HG02970 (cell line): ENCODE measurements around the gene CXCR2.

ENCODE experiments used
- ATAC-seq: cut with Tn5 transposase; IDR thresholded peaks from one replicate; pipeline ENCODE4 v1.9.1; 2021; ENCODE audit warnings: mild to moderate bottlenecking, moderate library complexity, moderate number of reproducible peaks; ENCODE audit not compliant: unreplicated experiment, low FRiP score

CXCR2 gene

DNA sequence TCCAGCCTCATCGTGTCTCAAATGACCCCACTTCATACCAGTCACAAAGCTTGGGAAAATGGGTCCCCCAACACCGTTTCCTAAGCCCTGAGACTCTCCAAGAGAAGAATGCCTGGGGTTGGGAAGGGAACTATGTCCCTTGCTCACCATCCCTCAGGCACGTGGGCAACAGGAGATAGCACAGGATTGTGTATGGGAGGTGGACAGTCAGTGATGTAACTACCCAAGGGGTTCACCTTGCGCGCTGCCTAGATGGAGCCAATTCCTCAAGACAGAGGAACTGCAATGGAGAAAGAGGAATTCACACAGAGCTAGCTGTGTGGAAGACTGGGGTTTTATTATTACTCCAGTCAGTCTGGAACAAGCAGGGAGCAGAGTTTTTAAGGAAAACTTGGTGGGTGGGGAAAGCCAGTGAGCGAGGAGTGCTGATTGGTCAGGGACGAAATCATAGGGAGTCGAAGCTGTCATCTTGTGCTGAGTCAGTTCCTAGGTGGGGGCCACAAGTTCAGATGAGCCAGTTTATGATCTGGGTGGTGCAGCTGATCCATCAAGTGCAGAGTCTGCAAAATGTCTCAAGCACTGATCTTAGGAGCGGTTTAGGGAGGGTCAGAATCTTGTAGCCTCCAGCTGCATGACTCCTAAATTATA lies 54.8 kb downstream of the CXCR2 start:
- no peak for ATAC-seq

DNA sequence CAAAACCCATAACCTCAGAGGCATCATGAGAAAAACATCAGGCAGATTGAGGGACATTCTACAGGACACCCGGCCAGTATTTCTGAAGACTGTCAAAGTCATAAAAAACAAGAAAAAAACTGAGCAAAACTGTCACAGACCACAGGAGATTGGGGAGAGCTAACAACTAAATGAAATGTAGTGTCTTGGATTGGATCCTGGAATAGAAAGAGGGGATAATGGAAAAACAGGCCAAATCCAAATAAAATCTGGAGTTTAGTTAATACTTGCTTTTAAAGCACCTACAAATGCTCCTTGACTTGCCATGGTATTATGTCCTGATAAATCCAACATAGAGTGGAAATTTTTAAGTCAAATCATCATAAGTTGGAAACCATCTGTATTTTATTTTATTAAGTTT lies 58.5 kb downstream of the CXCR2 start:
- no peak for ATAC-seq

DNA sequence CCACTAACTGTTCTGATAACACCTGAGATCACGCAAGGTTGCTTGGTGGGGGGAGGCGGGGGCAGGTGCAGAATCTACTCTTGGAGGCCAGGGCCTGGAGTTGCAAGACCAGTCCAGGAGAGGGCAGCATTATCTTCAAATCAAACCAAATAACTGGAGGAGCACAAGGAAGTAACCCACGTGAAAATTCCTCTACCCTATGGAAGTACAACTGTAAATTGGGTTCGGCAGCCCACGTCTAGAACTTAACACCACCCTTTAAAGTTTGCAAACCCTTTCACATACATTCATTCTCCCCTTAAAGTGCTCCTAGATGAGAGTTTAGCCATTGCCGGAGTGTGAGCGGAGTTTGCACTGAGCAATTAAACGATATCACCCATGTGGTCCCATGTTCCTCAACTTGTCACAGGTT lies 60.5 kb downstream of the CXCR2 start:
- no peak for ATAC-seq
